GM03348 (cell line): ENCODE data around the gene CACNG7.

Source experiments
- DNase-seq: peaks from one replicate; pipeline ENCODE4 v3.0.0; 2012; ENCODE audit warnings: low spot score

Gene CACNG7

DNA sequence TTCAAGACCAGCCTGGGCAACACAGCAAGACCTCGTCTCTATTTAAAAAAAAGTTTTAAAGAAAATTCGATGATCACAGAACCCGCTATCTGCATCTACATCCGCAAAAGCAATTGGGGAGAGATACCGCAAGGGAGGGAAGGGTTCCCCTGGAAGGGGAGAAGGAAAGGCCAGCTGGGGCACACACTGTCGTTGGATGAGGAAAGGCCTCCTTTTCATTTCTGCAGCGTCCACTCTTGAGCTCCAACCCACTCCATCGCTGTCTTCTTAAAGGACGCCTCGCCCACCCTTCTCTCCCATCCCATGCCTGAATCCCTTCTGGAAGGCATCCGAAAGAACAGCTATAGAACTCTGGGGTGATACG is 30.3 kb upstream of the CACNG7 start:
- no peak for DNase-seq

DNA sequence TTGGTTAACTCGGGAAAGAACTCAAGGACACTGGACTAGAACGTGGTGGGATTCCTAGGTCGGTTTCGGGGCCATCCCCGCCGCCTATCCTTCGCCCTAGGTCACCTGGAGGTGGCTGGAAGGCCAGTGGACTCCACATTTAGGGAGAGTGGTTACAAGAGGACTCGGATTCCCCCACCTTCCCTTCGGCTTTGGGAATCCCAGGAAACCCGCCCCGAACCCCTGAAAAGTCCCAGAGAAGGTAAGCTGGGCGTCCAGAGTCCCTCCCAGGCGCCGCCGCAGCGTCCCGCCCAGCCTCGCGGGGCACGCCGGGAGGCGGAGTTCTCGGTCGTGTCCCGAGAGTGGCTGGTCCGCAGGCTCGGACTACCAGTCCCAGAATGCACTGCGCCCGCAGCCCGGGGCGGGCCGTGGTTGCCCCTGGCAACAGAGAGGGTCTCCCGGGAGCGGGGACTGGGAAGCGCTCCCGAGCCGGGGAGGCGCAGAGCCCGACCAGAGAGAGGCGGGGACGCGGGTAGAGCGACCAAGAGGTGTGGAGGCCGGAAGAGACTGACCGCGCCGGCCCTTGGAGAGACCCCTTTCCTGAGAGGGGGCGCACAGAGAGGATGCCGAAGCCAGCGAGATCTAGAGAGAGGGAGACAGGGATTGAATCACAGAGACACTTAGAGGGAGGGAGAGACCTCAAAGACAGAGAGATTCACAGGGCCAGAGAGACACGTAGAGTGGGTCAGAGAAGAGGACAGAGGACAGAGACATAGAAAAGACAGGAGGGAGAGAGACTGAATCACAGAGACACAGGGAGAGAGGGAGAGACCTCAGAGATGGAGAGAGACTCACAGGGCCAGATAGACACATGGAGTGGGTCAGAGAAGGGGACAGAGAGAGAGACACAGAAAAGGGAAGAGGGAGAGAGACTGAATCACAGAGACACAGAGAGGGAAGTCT is 29.7 kb upstream of the CACNG7 start:
- peak; percentile 97 for DNase-seq

DNA sequence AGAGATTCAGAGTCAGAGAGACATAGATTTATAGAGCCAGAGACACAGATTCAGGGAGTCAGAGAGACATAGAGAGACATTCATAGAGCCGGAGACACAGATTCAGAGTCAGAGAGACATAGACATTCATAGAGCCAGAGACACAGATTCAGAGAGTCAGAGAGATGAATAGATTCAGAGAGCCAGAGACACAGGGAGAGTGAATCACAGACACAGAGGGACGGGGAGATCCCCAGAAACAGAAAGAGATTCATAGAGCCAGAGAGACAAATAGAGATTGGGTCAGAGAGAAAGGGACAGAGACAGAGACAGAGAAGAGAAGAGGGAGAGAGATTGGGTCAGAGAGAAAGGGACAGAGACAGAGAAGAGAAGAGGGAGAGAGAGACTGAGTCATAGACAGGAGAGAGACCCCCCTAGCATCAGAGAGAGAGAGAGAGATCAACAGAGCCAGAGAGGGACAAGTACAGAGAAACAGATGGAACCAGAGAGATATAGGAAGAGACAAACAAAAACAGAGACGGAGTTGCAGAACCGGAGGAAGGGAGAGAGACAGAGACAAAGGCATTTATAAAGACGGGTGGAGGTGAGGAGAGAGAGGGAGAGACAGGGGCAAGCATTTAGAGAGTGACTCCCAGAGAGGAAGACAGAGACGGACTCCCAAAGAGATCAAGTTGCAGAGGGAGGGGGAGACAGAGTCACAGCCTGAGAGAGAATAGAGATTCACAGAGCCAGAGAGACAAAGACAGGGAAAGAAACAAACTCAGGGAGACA is 28.2 kb upstream of the CACNG7 start:
- no peak for DNase-seq

DNA sequence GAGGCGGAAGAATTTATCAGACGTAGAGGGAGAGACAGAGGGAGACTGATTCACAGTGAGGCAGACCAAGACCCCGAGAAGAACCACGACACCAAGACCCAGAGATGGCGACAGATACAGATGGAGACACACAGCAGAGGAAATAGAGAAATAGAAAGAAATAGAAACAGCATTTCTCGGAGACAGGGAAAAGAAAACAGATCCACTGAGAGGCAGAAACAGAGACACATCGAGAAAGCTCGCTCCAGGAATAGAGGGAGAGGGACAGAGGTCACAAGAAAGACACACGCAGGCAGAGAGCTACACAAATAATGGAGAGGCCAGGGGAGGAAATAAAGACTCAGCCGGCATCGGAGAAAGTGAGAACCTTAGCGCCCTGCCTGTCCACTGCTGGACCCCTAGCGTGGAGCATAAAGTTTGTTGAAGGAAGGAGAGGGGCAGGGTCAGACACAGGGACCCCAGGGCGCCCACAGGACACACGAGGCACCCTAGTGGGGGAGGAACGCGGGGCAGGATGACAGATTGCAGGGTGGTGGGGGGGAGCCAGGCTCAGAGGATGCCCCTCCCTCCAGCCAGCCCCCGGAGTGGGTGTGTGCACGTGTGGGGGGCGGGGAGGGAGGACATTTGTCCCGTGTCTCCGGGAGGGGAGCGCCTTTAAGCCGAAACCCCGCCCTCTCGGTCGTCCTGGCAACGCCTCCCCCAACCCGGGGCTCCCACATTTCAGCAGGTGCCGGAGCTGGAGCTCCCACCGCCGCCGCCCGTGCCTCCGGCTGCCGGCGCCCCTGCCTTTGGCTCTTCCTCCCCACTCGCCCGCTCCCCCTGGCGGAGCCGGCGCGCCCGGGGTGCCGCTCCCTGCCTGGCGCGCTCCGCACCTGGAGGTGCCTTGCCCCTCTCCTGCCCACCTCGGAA is 27.3 kb upstream of the CACNG7 start, which contains the start of gene PRKCG:
Gene PRKCG, plus strand, starts transcription at position 716 of the 909 bp plus-strand sequence. CDS start 298 bp downstream, outside the sequence.
- DNase-seq, result peak; percentile 75

DNA sequence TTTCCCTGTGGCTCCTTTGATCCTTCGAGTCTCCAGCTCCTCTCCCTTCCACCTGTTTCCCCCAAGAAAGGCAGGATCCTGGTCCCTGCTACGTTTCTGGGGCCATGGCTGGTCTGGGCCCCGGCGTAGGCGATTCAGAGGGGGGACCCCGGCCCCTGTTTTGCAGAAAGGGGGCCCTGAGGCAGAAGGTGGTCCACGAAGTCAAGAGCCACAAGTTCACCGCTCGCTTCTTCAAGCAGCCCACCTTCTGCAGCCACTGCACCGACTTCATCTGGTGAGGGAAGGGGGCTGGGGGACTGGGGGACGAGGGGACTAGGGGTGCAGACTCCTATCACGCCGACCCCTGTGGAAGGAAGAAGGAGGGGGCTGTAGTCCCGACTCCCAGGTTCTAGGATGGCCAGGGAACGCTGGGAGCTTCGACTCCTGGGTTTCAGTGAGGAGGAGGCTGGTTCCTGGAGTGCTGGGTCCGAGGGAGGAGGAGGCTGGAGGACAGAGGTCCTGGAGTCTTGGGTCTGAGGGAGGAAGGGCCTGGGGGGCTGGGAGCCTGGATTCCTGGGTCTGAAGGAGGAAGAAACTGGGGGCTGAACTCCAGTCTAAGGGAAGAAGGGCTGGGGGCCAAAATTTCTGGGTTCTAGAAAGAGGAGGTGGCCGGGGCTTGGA is 26.6 kb upstream of the CACNG7 start:
- no peak for DNase-seq

DNA sequence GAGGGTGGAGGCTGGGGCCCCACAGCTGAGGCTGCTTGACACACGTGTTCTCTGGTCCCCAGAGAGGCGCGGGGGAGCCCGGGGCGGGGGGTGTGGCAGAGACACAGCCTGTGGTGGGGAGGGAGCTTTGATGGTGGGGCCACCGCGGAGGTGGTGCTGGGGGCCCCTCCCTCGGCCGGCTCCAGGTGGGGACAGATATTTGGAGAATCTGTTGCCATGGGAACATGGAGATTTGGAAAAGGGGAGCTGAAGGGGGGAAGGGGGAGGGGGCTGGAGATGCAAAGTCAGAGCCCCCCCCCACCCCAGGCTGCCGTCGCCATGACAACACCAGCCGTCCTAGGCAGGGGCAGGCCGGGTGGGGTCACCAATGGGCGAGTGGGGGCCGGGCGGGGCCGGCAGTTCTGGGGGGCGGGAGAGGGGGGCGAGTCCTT is 25.8 kb upstream of the CACNG7 start:
- no peak for DNase-seq

DNA sequence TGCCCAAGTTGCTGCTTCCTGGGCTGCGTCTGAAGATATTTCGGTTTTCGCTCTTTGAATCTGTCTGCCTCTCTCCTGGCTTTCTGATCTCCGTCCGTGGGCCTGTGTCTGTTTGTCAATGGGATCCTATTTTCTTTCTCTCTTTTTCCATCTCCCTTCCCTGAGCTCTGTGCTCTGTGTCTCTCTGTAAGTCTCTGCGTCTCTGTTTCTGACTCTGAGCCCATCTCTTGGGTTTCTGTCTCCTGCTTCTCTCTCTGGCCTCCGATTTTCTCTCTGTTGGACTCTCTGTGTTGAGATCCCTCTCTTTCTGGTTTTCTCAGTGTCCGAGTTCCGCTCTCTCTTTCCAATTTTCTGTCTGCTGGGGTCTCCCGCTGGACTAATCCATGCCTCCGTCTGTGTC is 25.3 kb upstream of the CACNG7 start:
- DNase-seq, result no peak

DNA sequence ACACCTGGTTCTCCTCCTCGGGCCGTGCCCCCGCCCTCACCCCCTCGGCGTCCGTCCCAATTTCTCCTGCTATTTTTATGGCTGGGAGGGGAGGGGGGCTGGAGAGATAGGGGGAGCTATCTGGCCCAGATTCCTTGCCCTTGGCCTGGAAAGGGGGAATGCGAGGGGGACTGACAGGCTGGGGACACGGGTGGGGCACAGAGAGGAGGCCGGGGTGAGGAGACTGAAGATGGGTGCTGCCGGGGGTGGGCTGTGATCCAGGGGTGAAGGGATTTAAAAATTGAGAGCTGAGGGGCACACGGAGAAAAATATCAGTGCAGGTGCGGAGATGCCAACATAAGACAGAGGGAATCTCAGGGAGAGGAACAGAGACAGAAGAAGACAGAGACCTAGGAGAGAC is 24.8 kb upstream of the CACNG7 start:
- DNase-seq, result no peak

DNA sequence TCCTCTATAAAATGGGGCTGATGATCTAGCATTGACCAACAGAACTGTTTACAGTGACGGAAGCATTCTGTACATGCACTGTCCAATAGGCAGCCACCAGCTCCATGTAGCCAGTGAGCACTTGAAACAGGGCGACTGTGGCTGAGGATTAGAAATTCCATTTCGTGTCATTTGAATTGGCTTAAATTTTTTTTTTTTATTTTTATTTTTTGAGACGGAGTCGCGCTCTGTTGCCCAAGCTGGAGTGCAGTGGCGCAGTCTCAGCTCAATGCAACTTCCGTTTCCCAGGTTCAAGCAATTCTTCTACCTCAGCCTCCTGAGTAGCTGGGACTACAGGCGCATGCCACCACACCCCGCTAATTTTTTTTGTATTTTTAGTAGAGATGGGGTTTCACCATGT is 24.0 kb upstream of the CACNG7 start:
- no peak for DNase-seq

DNA sequence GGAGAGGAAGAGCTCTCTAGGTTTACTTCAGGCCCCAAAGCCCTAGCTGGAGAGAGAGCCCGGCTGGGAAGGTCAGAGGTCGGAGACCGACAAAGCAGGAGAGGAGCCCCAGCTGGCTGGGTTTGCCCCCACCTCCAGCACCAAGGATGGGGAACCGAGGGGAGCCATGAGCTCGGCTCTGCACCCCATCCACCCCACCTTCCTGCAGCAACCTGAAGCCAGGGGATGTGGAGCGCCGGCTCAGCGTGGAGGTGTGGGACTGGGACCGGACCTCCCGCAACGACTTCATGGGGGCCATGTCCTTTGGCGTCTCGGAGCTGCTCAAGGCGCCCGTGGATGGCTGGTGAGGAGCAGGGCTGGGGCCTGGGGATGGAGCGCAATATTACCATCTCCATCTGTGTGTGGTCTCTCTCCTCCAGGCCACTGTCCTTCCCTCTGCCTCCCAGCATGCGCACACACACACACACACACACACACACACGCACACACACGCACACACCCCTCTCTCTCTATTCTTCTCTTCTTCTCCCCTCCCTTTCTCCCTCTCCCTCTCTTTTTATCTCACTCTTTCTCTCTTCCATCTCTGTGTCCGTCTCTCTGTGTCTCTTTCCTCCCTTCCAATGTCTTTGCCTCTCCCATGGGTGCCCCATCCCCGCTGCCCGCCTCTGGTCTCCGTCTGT is 16.6 kb upstream of the CACNG7 start:
- DNase-seq, result no peak

DNA sequence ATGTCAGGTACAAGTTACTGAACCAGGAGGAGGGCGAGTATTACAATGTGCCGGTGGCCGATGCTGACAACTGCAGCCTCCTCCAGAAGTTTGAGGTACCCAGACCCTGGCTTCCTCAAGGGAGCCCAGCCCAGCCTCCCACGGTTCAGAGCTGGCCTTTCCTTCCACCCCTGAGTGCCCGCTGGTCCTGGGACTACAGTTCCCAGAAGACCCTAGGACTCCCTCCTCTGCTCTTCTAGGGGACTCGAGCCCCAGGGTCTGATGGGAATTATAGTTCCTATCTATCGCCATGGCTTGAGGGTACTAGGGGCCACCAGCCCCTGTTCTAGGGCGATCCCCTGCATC is 16.1 kb upstream of the CACNG7 start:
- DNase-seq, result no peak

DNA sequence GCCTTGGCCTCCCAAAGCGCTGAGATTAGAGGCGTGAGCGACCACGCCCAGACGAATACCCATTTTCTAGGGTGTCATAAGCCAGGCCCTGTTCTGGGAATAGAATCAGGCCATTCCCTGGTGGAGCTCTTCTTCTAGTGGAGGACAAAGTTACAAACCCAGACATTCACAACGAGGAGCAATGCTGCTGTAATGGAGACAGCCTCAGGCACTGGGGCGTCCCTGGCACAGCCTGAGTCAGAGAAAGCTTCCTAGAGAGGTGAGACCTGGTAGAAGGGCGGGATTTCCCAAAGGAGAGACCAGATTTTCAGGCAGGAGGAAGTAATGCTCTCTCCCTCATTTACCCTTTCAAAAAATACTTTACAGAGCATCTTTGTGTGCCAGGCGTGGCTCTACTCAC is 14.4 kb upstream of the CACNG7 start:
- DNase-seq, result no peak

DNA sequence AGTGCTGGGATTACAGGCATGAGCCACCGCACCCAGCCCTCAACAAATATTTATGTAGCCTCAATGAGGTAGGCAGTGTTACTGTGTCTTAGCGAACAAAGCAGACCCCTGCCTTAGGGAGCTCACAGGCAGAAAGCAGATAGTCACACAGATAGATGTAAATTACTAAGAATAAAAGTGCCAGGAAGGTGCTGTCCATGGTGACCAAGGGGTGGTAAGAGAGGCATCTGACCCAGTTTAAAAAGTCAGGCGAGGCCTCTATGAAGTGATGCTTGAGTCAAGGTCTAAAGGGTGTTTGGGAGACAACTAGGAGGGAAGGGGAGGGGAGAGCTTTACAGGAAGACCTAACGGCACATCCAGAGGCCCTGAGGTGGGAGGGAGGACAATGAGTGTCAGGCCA is 12.4 kb upstream of the CACNG7 start:
- no peak for DNase-seq

DNA sequence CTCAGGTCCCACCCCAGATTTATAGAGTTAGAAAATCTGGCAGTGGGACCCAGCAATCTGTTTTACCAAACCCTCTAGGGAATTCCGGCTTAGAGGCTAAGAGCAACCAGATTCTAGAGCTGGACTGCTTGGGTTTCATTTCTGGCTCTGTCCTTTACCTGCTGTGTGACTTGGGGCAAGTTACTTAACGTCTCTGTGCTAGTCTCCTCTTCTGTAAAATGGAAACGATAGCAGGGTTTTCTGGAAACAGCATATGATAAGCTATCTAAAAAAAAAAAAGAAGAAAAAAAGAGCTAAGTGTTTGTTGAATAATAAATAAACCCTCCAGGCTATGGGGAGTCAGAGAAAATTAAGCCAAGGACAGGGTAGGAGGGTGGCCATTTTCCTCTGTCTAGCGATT is 11.6 kb upstream of the CACNG7 start:
- no peak for DNase-seq

DNA sequence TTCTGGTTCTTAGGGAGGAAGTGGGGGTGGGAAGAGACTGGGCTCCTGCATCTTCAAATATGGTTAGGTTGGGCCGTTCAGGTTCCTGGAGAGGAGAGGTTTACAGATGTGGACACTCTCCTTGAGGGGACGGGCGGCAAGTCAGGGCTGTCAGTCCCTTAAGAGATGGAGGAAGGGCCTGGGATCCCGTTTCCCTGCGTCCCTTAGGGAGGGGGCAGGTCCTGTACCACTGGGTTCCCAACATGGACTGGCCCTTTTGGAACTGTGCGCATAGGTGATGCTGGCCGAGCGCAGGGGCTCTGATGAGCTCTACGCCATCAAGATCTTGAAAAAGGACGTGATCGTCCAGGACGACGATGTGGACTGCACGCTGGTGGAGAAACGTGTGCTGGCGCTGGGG is 10.9 kb upstream of the CACNG7 start:
- DNase-seq, result no peak

DNA sequence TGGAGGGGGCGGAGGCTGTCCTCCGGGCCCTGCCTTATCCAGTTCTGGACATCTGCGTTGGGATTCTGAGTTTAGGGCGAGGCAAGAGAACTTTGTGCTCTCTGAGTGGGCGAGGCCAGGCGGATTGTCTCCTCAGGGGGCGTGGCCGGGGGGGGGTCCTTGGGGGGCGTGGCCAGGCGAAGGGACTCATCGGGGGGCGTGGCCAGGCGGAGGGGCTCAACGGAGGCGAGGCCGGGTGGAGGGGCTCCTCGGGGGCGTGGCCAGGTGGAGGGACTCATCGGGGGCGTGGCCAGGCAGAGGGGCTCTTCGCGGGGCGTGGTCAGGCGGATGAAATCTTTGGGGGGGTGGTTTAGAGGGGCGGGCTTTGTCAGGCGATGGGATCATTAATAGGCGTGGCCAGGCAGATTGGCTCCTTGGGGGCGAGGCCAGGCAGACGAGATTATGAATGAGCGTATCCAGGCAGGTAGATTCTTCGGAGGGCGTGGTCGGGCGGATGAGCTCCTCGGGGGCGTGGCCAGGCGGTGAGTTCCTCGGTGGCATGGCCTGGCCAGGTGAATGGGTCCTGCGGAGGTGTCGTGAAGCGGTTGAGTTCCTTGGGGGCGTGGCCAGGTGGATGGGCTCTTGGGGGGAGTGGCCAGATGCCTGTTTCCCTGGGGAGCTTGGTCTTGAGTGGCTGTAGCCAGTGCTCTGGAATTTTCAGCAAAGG is 10.3 kb upstream of the CACNG7 start:
- no peak for DNase-seq

DNA sequence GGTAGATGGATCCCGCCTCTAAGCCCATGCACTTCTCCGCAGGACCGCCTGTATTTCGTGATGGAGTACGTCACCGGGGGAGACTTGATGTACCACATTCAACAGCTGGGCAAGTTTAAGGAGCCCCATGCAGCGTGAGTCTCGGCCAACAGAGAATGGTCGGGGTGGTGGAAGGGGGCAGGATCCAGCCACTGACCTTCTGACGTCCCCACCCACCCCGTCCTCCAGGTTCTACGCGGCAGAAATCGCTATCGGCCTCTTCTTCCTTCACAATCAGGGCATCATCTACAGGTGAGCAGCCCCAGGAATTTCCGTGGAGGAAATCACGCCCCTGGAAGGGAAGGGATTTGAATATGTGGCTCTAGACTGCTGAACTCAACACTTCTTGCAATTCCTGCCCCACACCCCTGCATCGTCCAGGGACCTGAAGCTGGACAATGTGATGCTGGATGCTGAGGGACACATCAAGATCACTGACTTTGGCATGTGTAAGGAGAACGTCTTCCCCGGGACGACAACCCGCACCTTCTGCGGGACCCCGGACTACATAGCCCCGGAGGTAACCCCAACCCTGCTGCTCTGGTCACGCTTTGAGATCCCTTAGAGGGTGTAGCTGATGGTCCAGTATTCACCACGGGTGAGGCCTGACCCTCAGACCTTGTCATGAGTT is 8.8 kb upstream of the CACNG7 start:
- no peak for DNase-seq

DNA sequence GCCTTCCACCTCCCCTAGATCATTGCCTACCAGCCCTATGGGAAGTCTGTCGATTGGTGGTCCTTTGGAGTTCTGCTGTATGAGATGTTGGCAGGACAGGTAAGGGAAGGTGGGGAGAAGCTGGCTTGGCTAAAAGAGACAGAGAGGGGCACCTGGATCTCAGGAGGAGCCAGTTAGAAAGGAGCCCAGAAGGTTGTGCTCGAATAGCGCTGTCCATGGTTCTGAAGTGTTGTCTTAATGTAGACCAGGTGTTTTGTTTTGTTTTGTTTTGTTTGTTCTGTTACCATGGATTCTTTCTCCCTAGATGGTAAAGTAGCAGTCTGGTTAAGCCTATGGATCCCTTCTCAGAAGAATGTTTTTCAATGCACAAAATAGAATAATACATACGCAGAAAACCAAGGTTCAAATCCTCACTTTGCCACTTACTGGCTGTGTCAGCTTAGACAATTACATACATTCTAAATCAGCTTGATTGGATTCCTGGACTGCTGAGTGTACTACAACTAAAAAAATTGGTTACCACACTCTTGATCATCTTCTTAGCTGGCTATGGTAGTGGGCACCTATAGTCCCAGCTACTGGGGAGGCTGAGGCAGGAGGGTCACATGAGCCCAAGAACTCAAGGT is 5.9 kb upstream of the CACNG7 start:
- DNase-seq, result peak; percentile 39

DNA sequence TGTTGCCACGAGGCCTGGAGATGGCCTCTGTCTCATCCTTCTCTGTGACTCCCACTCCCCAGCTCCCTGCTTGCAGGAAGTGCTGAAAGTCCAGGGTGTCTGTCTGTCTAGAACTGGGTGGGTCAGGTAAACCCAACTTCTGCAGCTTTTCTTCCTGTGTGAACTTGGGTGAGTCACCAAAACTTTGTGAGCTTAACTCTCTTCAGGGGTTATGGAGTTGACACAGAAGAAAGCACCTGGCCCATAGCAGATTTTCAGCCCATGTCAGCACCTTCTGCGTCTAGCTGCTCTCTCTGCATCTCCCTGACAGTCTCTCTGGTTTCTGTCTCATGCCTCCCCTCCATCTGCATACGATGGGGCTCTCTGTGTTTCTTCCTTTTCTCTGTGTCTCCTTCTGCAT is 4.2 kb upstream of the CACNG7 start:
- no peak for DNase-seq
